NCI-H146 treated with DMSO at 0.1 percent for 48 hours (cell line): ENCODE measurements around the gene KIF20B.

ENCODE experiments used
- DNase-seq: peaks from one replicate; lab custom pipeline; 2025; ENCODE audit not compliant: unreplicated experiment; lab: John Stamatoyannopoulos, UW

The KIF20B gene, protein sequence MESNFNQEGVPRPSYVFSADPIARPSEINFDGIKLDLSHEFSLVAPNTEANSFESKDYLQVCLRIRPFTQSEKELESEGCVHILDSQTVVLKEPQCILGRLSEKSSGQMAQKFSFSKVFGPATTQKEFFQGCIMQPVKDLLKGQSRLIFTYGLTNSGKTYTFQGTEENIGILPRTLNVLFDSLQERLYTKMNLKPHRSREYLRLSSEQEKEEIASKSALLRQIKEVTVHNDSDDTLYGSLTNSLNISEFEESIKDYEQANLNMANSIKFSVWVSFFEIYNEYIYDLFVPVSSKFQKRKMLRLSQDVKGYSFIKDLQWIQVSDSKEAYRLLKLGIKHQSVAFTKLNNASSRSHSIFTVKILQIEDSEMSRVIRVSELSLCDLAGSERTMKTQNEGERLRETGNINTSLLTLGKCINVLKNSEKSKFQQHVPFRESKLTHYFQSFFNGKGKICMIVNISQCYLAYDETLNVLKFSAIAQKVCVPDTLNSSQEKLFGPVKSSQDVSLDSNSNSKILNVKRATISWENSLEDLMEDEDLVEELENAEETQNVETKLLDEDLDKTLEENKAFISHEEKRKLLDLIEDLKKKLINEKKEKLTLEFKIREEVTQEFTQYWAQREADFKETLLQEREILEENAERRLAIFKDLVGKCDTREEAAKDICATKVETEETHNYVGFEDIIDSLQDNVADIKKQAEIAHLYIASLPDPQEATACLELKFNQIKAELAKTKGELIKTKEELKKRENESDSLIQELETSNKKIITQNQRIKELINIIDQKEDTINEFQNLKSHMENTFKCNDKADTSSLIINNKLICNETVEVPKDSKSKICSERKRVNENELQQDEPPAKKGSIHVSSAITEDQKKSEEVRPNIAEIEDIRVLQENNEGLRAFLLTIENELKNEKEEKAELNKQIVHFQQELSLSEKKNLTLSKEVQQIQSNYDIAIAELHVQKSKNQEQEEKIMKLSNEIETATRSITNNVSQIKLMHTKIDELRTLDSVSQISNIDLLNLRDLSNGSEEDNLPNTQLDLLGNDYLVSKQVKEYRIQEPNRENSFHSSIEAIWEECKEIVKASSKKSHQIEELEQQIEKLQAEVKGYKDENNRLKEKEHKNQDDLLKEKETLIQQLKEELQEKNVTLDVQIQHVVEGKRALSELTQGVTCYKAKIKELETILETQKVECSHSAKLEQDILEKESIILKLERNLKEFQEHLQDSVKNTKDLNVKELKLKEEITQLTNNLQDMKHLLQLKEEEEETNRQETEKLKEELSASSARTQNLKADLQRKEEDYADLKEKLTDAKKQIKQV (N-terminal part only)

DNA sequence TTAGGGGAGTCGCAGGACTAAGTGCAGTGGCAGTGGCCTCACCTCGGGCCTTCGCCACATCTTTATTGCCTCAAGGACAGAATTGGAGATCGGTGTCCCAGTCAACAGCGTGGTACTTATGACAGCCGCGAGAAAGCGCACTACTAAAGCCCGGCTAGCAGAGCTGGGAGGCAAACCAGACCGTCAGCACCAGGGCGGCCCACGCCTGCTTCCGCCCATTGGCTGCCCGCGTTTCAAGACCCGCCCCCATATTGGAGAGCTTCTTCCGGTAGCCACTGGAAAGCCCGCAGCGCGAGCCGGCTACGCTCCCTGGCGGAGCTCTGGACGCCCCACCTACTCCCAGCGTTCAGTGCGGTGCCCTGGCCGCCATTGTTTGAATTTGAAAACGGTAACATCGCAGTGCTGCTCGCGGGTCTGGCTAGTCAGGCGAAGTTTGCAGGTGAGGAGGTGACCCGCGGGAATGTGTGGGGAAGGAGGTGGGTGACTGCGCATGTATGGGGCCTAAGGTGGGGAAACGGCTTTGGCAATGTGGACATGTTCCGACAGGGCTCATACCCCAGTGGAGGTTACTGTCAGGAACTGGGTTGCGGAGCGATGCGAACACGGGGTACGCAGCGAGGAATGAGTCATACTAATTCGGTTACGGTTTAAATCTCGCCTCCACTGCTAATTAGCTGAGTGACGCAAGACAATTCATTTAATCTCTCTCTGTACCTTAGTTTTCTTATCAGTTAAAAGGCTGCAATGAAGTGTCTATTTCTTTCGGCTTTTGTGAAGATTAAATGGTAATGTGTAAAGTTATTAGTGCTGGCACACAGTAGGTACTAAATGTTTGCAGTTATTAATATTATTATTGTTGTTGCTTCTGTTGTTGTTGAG, at the start of gene KIF20B:
Gene KIF20B, plus strand, starts transcription at position 349 of the 879 bp plus-strand sequence. CDS start 3,705 bp downstream, outside the sequence.
- DNase-seq, result peak; percentile 97

GRCh38 chr10:89651916-89652573, 49.3 kb upstream of the KIF20B start:
- DNase-seq, result no peak

GRCh38 chr10:89652806-89653370, 48.5 kb upstream of the KIF20B start:
- no peak for DNase-seq

DNA sequence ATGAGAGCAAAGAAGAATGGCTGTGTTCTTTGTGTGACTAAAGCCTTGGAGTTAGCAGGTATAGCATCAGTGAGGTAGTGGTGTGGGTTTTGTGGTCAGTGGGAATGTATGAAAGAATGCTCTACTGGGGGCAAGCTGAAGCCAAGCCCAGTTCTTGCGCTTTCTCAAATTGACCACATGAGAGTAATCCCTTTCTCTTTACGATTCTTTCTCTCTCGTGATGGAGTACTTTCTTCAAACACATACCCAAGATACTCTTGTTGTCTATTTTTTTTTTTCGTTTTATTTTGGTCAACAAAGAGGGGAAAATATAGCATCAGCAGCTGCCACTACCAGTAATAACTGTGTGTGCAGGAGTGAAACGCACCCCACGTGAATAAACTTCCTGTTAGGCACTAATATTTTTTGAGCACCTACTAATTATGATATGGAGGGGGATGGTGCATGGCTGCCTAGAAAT, 48.0 kb upstream of the KIF20B start:
- no peak for DNase-seq

DNA sequence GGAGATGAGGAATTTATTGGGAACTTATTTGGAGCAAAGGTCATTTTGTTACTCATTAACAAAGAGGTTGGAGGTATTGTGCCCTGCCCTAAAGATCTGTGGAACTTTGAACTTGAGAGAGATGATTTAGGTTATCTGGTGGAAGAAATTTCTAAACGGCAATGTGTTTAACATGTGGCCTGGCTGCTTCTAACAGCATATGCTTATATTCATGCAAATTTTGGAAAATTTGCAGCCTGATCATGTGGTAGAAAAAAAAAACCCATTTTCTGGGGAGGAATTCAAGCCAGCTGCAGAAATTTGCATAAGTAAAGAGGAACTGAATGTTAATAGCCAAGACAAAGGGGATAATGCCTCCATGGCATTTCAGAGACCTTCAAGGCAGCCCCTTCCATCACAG, 45.7 kb upstream of the KIF20B start:
- DNase-seq, result no peak

- no peak for DNase-seq
These were observed 44.1 kb upstream of the KIF20B start for GRCh38 chr10:89657302-89657701.

- no peak for DNase-seq
These were observed 42.0 kb upstream of the KIF20B start for GRCh38 chr10:89659143-89660131.

- no peak for DNase-seq
These were observed 38.8 kb upstream of the KIF20B start for GRCh38 chr10:89662596-89662995.

DNA sequence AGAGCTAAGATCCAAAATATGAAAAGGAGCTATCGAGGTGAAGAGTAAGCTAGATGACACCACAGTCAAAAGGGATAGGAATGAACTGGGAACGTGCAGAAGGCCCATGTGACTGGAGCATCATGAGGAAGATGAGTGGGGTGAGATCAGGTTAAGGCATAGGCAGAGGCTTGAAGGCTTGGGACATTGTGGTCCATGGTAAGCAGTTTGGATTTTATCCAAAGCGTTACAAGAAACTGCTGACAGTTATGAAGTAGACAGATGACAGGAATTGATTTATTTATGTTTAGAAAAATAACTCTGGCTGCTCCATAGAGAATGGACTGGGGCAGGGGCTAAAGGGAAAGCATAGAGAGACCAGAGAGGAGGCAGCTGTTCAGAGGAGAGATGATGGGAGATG, 38.2 kb upstream of the KIF20B start:
- DNase-seq, result no peak

DNA sequence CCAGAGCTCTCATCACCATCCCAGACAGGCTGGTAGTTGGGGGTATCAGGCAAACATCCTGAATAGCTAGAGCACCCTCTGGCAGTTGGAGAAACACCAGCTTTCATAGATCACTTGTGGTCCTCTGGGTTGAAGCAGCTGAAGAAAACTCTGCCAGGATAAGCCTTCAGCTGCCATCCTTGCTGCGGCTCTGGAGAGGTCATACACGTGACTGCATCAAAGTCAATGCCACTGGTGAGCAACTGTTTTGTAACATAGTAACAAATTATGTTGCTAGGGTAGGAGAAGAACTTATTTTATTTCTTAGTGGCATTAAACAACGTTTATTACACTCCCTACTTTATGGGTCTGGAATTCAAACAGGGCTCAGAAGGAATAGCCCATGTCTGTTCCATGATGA, 37.2 kb upstream of the KIF20B start:
- DNase-seq, result no peak

GRCh38 chr10:89665302-89665701, 36.1 kb upstream of the KIF20B start:
- no peak for DNase-seq

DNA sequence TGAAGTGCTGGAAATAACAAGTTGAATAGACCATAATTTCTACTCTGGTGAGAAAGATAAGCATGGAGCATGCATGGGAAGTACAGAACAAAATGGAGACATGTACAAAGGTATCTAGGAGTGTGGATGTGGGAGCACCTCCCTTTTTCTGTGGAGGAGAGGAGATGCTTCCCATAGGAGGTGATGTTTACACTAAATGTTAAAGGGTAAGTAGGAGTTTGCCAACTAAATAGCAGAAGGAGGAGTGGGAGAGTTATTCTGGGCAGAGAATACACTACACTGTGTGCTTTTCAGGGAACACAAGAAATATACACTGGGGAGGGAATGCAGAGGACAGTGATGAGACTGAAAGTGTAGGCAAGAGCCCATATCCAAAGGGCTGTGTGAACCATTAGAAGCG, 35.3 kb upstream of the KIF20B start:
- no peak for DNase-seq

- DNase-seq, result no peak
These were observed 32.9 kb upstream of the KIF20B start for GRCh38 chr10:89668386-89669071.

DNA sequence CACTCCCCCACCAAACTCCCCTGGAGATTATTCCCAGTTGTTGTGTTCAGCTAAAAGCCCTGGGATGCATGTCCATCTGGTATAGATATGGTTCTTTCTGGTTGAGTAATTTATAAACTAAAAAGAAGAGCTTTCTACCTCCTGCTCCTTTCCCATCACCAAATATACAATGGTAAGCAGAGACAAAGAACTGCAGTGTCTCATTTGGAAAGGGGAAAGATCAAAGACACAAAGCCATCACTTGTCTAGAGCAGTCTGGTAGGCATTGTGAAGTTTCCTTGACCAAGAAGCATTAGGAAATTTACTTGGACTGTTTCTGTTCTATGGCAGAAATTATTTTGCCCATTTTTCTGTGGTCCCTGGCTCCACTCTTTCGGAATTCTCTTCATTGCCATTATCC, 31.4 kb upstream of the KIF20B start:
- DNase-seq, result no peak

- DNase-seq, result no peak
These were observed 30.5 kb upstream of the KIF20B start for GRCh38 chr10:89670926-89671325.

- DNase-seq, result no peak
These were observed 24.0 kb upstream of the KIF20B start for GRCh38 chr10:89677341-89677740.

DNA sequence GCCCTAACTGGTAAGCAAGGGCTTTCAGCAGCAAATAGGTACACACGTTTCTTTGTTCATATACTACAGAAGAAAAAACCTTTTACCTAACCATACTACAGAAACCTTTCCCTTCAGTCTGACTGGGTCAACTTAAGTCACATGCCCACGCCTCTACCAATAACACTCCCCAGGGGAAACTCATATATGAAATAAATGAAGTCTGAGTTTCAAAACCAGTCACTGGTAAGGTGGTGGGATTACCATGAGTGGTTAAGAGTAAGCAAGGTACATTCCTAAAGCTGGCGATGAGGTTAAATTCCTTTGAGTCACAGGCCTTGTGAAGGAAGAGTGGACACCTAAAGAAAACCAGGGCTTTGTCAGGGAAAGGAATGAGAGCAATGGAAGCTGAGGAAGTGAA, 21.4 kb upstream of the KIF20B start:
- no peak for DNase-seq
